HepG2 (cell line): ENCODE data around the gene FUCA2. TPM values are rescaled to one million over a fixed set of nuclear protein-coding genes. Genes with fewer than 3 reads are reported as not detected.

ENCODE experiments used
- ATAC-seq: fragments of 200-7000 bp; cut with Tn5 transposase; 3 replicates; pipeline ENCODE4 v1.9.1; 2020; ENCODE audit warnings: mild to moderate bottlenecking, moderate library complexity
- BruUV-seq: library from RNA; stranded (reverse); fragments of 400-500 nt; replicated peaks from 2 replicates; lab custom pipeline; 2021; lab: Mats Ljungman, UMichigan
- CTCF ChIA-PET: fragments of 300-600 bp; formaldehyde crosslinking; extraction: SDS; loops from one replicate; lab custom pipeline; 2021; ENCODE audit warnings: low total read pairs, inconsistent platforms, low intra/inter-chr PET ratio; lab: Yijun Ruan, JAX
- POLR2A ChIA-PET: fragments of 350-600 bp; sonication (Branson Sonifier 250); formaldehyde crosslinking; loops from one replicate; lab custom pipeline; 2020; ENCODE audit warnings: antibody characterized with exemption, inconsistent platforms; lab: Yijun Ruan, JAX
- DNase-seq: peaks from one replicate; pipeline ENCODE4 v3.0.0-alpha.2; 2015; ENCODE audit warnings: low spot score
- FAIRE-seq: peaks from 3 replicates; lab custom pipeline; 2011; peaks lifted over from hg19 to GRCh38; lab: Jason Lieb, UNC
- H2AFZ ChIP-seq: one replicate; pipeline ENCODE4 v1.6.1; 2011; ENCODE audit warnings: low read length, inconsistent platforms
- H3K27ac ChIP-seq: fragments of 300-600 bp; 3 replicates; pipeline ENCODE4 v1.8.0; 2011; ENCODE audit warnings: mixed run types, mild to moderate bottlenecking, mixed read lengths, low read length, inconsistent platforms; ENCODE audit not compliant: insufficient read depth; ENCODE audit errors: extremely low read length
- H3K27me3 ChIP-seq, 2 experiments: fragments of 200-600 bp in 1 of 2; 2 replicates in 1 of 2; 3 replicates in 1 of 2; pipeline versions ENCODE4 v1.6.0 to v1.8.0; 2011; ENCODE audit warnings: low read length in 2 of 2, mild to moderate bottlenecking in 2 of 2, moderate library complexity in 2 of 2, inconsistent platforms in 1 of 2; ENCODE audit not compliant: insufficient read depth in 2 of 2, control insufficient read depth in 1 of 2
- H3K36me3 ChIP-seq, 2 experiments: fragments of 200-600 bp in 1 of 2; replicated peaks in 1 of 2; 2 replicates in 1 of 2; 3 replicates in 1 of 2; pipeline versions ENCODE4 v1.5.1 to v1.8.0; 2011; ENCODE audit warnings: low read length in 2 of 2, inconsistent platforms in 1 of 2; ENCODE audit not compliant: insufficient read depth in 2 of 2, control insufficient read depth in 1 of 2
- H3K4me1 ChIP-seq: 2 replicates; pipeline ENCODE4 v1.5.1; 2012; ENCODE audit warnings: low read length, inconsistent platforms; ENCODE audit not compliant: insufficient read depth
- H3K4me2 ChIP-seq: 2 replicates; pipeline ENCODE4 v1.6.0; 2011; ENCODE audit warnings: low read depth, low read length, inconsistent platforms
- H3K4me3 ChIP-seq, 3 experiments: fragments of 200-600 bp in 1 of 3; sonication (generic), shearing (Covaris generic) in 1 of 3; replicated peaks in 1 of 3; 2 replicates each; pipeline ENCODE4 v1.5.1; 2011 to 2016; ENCODE audit warnings: low read length in 3 of 3, inconsistent platforms in 2 of 3, low read depth in 2 of 3, mild to moderate bottlenecking in 2 of 3, control low read depth in 1 of 3, mixed read lengths in 1 of 3; ENCODE audit not compliant: insufficient read depth in 1 of 3
- H3K79me2 ChIP-seq: one replicate; pipeline ENCODE4 v1.6.1; 2011; ENCODE audit warnings: low read length, inconsistent platforms; ENCODE audit not compliant: insufficient read depth
- H3K9ac ChIP-seq: 2 replicates; pipeline ENCODE4 v1.6.0; 2011; ENCODE audit warnings: mild to moderate bottlenecking, low read depth, low read length, inconsistent platforms; ENCODE audit not compliant: insufficient read depth
- H3K9me3 ChIP-seq: 2 replicates; pipeline ENCODE4 v1.5.1; 2012; ENCODE audit warnings: mild to moderate bottlenecking, low read length
- H4K20me1 ChIP-seq: 2 replicates; pipeline ENCODE4 v1.6.0; 2011; ENCODE audit warnings: inconsistent platforms, mild to moderate bottlenecking, low read length, moderate library complexity; ENCODE audit not compliant: insufficient read depth
- ATAD3A ChIP-seq: sonication (generic); formaldehyde crosslinking; IDR thresholded peaks from 2 replicates; pipeline ENCODE4 v1.4.0; 2020; ENCODE audit warnings: missing genetic modification reagents
- GMEB1 ChIP-seq: sonication (generic); formaldehyde crosslinking; IDR thresholded peaks from 2 replicates; pipeline ENCODE4 v1.5.1; 2020; ENCODE audit warnings: missing genetic modification reagents, mild to moderate bottlenecking, borderline replicate concordance
- HNRNPUL1 ChIP-seq: fragments of 200-400 bp; formaldehyde crosslinking; IDR thresholded peaks from 2 replicates; pipeline ENCODE4 v1.6.1; 2017; ENCODE audit warnings: low read depth, mild to moderate bottlenecking, low read length, moderate library complexity
- MED1 ChIP-seq: sonication (generic); formaldehyde crosslinking; IDR thresholded peaks from 2 replicates; pipeline ENCODE4 v1.4.0; 2020; ENCODE audit warnings: missing genetic modification reagents
- MNT ChIP-seq: fragments of 450-650 bp; IDR thresholded peaks from 2 replicates; pipeline ENCODE4 v1.6.1; 2016
- MTF2 ChIP-seq: sonication (generic); formaldehyde crosslinking; IDR thresholded peaks from 2 replicates; pipeline ENCODE4 v1.5.0; 2020; ENCODE audit warnings: missing genetic modification reagents, borderline replicate concordance
- NFATC3 ChIP-seq: sonication (generic); formaldehyde crosslinking; IDR thresholded peaks from 2 replicates; pipeline ENCODE4 v1.5.1; 2020; ENCODE audit warnings: mild to moderate bottlenecking, missing genetic modification reagents
- NR1H2 ChIP-seq: sonication (generic); formaldehyde crosslinking; IDR thresholded peaks from 2 replicates; pipeline ENCODE4 v1.8.1; 2022; ENCODE audit warnings: low read depth, missing genetic modification reagents, borderline replicate concordance
- NRL ChIP-seq: sonication (generic); formaldehyde crosslinking; IDR thresholded peaks from 2 replicates; pipeline ENCODE4 v1.5.0; 2020; ENCODE audit warnings: missing genetic modification reagents, mild to moderate bottlenecking, moderate library complexity, borderline replicate concordance
- POLR2G ChIP-seq: fragments of 200-400 bp; formaldehyde crosslinking; IDR thresholded peaks from 2 replicates; pipeline ENCODE4 v1.6.1; 2018; ENCODE audit warnings: mild to moderate bottlenecking, low read depth, low read length, moderate library complexity
- RELA ChIP-seq: sonication (generic); formaldehyde crosslinking; IDR thresholded peaks from 2 replicates; pipeline ENCODE4 v1.4.0; 2020; ENCODE audit warnings: missing genetic modification reagents
- SMC3 ChIP-seq: IDR thresholded peaks from 2 replicates; pipeline ENCODE4 v1.6.1; 2011; ENCODE audit warnings: low read length, improper control_type of control experiment
- TAF15 ChIP-seq: fragments of 200-400 bp; formaldehyde crosslinking; IDR thresholded peaks from one replicate; pipeline ENCODE4 v1.6.1; 2018; ENCODE audit warnings: mild to moderate bottlenecking, low read depth, low read length; ENCODE audit not compliant: poor library complexity, severe bottlenecking
- YY1 ChIP-seq: IDR thresholded peaks from 2 replicates; pipeline ENCODE4 v1.6.1; 2011; ENCODE audit warnings: low read length, low read depth, moderate library complexity, mild to moderate bottlenecking; ENCODE audit not compliant: insufficient read depth, insufficient replicate concordance
- ZNF10 ChIP-seq: sonication (generic); formaldehyde crosslinking; IDR thresholded peaks from 2 replicates; pipeline ENCODE4 v1.4.0; 2020; ENCODE audit warnings: mild to moderate bottlenecking, low read depth, missing genetic modification reagents, borderline replicate concordance
- ZNF121 ChIP-seq: sonication (generic); formaldehyde crosslinking; IDR thresholded peaks from 2 replicates; pipeline ENCODE4 v1.5.0; 2020; ENCODE audit warnings: mild to moderate bottlenecking, missing genetic modification reagents
- ZNF562 ChIP-seq: sonication (generic); formaldehyde crosslinking; IDR thresholded peaks from 2 replicates; pipeline ENCODE4 v1.8.0; 2022; ENCODE audit warnings: missing genetic modification reagents, borderline replicate concordance
- ZNF564 ChIP-seq: sonication (generic); formaldehyde crosslinking; IDR thresholded peaks from 2 replicates; pipeline ENCODE4 v1.8.1; 2023; ENCODE audit warnings: mild to moderate bottlenecking, missing genetic modification reagents
- ZNF720 ChIP-seq: sonication (generic); formaldehyde crosslinking; IDR thresholded peaks from 2 replicates; pipeline ENCODE4 v1.4.0; 2020; ENCODE audit warnings: missing genetic modification reagents
- ZNF777 ChIP-seq: sonication (generic); formaldehyde crosslinking; IDR thresholded peaks from 2 replicates; pipeline ENCODE4 v1.4.0; 2020; ENCODE audit warnings: missing genetic modification reagents
- WGBS: methylation state at CpG from one replicate; pipeline ENCODE4 v1.1.6; 2017; ENCODE audit warnings: low lambda C conversion rate; 5-methylcytosine and 5-hydroxymethylcytosine counted together
- in situ Hi-C: cut with HindIII; loops from 2 replicates; pipeline ENCODE4 v1.10.0; 2017; ENCODE audit warnings: low pct_unique_long_range_greater_than_20kb; ENCODE audit not compliant: extremely low pct_ligation_motif_present
- intact Hi-C: fragments of 100-400 bp; cut with micrococcal nuclease; formaldehyde crosslinking; loops from one replicate; pipeline ENCODE4 v1.10.0; 2022; ENCODE audit not compliant: unreplicated experiment
- polyA plus RNA-seq, 8 experiments: library from polyadenylated mRNA; depleted of rRNA in 3 of 8; stranded (reverse) in 7 of 8; unstranded in 1 of 8; fragments of >200 nt; fragmentation: Illumina TruSeq in 4 of 8; extraction: Trizol in 4 of 8; gene quantifications; 2 replicates each; pipeline versions ENCODE4 v1.2.1 to v1.2.3, GENCODE V29; 2011 to 2016; ENCODE audit warnings: low read depth in 4 of 8, missing spikeins in 1 of 8, mixed read lengths in 1 of 8; ENCODE audit not compliant: insufficient read depth in 1 of 8
- total RNA-seq, 5 experiments: library from RNA; depleted of rRNA; stranded (reverse); fragments of >200 nt; fragmentation: Illumina TruSeq; extraction: Trizol; gene quantifications; 2 replicates each; pipeline ENCODE4 v1.2.3, GENCODE V29; 2016; ENCODE audit warnings: low read depth in 1 of 5
- TF ChIP-seq, protein P1 (sequence below): sonication (generic); formaldehyde crosslinking; IDR thresholded peaks from 2 replicates; pipeline ENCODE4 v1.4.0; 2020; ENCODE audit warnings: missing genetic modification reagents

Gene FUCA2
- total and polyA plus RNA-seq, 2 of the 13 experiments (the other 11 are each of a cell fraction or from before 2014, with no cell fraction given) = 87.4 to 144 TPM

DNA sequence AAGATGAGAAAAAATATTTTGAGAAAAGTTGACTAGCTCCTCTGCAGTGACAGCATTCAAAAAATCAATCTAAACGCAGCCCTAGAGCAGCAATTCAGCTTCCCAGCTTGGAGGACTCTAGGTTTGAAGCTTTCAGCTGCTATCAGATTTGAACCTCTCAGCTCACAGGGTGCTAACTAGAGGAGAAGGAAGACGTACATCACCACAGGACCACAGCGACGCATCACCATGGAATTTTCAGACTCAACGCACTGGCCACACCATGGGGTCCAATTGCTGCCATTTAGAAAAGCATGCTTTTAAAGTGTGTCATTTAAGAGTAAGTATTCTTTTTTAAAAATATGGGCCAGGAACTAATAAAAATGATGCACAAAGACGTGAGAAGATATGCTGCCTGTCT lies 45.0 kb upstream of the FUCA2 start (continued):
- no peak for TF ChIP-seq MNT
- no peak for TF ChIP-seq NFATC3 (CRISPR knock-in tag)
- TF ChIP-seq ATAD3A = no peak
- no peak for TF ChIP-seq MTF2 (CRISPR knock-in tag)
- TF ChIP-seq RELA = no peak

DNA sequence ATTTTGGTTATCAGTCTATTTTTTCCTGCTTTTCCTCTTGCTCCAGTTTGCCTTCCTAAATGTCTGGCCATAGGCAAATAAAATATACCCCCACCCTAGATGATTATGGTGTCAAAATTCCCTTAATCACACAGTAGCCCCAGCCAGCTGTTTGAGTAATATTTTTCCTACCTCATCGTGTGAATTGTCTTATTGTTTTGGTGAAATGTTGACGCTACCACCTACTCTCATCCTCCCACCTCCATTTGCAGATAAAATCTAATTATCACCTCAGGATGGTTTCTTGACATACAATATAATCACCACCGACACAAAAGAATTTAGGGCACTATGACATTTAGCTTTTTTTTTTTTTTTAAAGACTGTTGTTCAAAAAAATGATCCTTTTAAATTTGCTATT lies 44.1 kb upstream of the FUCA2 start:
- no peaks in the 10 kb centered on the region for H3K27me3 ChIP-seq
- no TSS peak for BruUV-seq
- TF ChIP-seq POLR2G = no peak
- no peak for TF ChIP-seq ZNF777
- TF ChIP-seq ZNF564 (CRISPR knock-in tag) = no peak
- no peak for TF ChIP-seq ZNF10 (CRISPR knock-in tag)
- TF ChIP-seq ZNF562 = no peak
- TF ChIP-seq TAF15 = no peak
- TF ChIP-seq SMC3 = no peak
- TF ChIP-seq NRL (CRISPR knock-in tag) = no peak
- no peak for TF ChIP-seq MED1 (CRISPR knock-in tag)
- no peak for TF ChIP-seq ZNF121 (CRISPR knock-in tag)
- TF ChIP-seq HNRNPUL1 = no peak
- no peak for TF ChIP-seq GMEB1 (CRISPR knock-in tag)
- no peak for TF ChIP-seq ZNF720 (CRISPR knock-in tag)
- TF ChIP-seq, protein P1, sequence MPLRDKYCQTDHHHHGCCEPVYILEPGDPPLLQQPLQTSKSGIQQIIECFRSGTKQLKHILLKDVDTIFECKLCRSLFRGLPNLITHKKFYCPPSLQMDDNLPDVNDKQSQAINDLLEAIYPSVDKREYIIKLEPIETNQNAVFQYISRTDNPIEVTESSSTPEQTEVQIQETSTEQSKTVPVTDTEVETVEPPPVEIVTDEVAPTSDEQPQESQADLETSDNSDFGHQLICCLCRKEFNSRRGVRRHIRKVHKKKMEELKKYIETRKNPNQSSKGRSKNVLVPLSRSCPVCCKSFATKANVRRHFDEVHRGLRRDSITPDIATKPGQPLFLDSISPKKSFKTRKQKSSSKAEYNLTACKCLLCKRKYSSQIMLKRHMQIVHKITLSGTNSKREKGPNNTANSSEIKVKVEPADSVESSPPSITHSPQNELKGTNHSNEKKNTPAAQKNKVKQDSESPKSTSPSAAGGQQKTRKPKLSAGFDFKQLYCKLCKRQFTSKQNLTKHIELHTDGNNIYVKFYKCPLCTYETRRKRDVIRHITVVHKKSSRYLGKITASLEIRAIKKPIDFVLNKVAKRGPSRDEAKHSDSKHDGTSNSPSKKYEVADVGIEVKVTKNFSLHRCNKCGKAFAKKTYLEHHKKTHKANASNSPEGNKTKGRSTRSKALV = no peak
- TF ChIP-seq YY1 = no peak
- no peak for TF ChIP-seq NR1H2 (CRISPR knock-in tag)
- H3K4me2 ChIP-seq = no peak overlapping the region
- H4K20me1 ChIP-seq = no peaks in the 10 kb centered on the region
- no peaks in the 10 kb centered on the region for H3K36me3 ChIP-seq
- POLR2A ChIA-PET = no interaction called here
- H2AFZ ChIP-seq = no peak overlapping the region
- ATAC-seq (no peak), FAIRE-seq (no peak), DNase-seq (no peak)
- CTCF ChIA-PET = no interaction called here
- no peak overlapping the region for H3K27ac ChIP-seq
- H3K9ac ChIP-seq = no peak overlapping the region
- intact Hi-C loops (no loop called here), in situ Hi-C loops (no loop called here)
- H3K9me3 ChIP-seq = no peaks in the 10 kb centered on the region
- 83% methylated on average over 3 of the region's 3 CpGs for WGBS
- H3K4me1 ChIP-seq = peaks cover 14% of the 10 kb centered on the region
- no peaks in the 10 kb centered on the region for H3K79me2 ChIP-seq
- no peak overlapping the region for H3K4me3 ChIP-seq
